Measurements from ENCODE around the gene SENP5. TPM values are rescaled to one million over a fixed set of nuclear protein-coding genes. Genes with fewer than 3 reads are reported as not detected.

SENP5 gene
- total RNA-seq, 2 donors from 2014 or later = 29.4 to 77.6 TPM

DNA sequence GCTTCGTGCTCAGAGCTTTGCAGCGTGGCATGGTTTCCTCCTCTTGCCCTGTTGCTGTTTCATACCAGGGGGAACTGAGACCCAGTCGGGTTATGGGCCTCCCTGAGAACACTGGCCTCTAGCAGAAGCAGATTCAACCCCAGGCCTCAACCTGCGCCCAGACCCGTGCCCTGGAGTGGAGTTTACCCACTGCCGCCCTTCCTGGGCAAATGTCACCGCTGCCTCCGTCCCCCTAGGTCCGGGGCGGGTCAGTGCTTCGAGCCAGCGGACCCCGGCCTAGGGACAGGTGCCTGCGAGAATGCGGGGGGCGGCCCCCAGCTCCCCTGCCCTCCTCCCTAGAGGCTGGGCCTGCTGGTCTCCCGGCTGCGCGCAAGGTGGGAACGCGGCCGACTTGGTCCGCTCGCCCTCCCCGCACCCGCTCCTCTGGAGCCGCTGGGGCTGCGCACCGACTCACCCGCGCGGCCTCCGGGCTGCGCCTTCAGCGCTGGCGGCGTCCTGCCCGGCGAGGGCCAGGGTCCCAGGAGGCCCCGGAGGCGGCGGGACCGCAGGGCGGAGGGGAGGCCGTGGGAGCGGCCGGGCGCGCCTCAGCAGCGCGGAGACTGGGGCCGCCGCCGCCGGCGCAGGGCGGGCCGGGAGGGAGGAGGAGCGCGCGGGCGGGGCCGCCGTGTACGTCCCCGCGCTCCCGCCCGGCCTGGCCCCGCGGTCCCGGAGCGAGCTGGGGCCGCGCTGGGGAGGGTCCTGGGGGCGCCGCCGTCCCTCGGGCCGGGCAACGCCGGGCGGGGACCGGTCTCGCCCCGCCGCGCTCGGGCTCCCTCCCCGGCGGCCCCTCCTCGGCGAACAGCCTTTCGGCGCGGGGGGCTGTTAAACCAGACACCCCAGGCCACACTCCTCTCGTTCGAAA lies 100.8 kb downstream of the SENP5 start, which contains the start of gene PIGZ:
PIGZ (minus strand) TSS at position 601 of the 901 bp plus-strand sequence. CDS start 16,802 bp downstream, outside the sequence.
- Histone ChIP-seq H3K9me3 (no peaks in the 10 kb centered on the region), H3K36me3 (no peaks in the 10 kb centered on the region), H3K27me3 (replicated peaks; ENCODE audit: insufficient read depth) (no peaks in the 10 kb centered on the region), H3K4me1 (ENCODE audit: control insufficient read depth in 1 of 2, low read depth in 2 of 2) (peaks cover 7% of the 10 kb centered on the region in 2 donors), H3K27ac (peak within 1 kb of the TSS; percentile 41 to 47), H3K4me3 (peak within 1 kb of the TSS; percentile 97)
- TF ChIP-seq, protein P1, sequence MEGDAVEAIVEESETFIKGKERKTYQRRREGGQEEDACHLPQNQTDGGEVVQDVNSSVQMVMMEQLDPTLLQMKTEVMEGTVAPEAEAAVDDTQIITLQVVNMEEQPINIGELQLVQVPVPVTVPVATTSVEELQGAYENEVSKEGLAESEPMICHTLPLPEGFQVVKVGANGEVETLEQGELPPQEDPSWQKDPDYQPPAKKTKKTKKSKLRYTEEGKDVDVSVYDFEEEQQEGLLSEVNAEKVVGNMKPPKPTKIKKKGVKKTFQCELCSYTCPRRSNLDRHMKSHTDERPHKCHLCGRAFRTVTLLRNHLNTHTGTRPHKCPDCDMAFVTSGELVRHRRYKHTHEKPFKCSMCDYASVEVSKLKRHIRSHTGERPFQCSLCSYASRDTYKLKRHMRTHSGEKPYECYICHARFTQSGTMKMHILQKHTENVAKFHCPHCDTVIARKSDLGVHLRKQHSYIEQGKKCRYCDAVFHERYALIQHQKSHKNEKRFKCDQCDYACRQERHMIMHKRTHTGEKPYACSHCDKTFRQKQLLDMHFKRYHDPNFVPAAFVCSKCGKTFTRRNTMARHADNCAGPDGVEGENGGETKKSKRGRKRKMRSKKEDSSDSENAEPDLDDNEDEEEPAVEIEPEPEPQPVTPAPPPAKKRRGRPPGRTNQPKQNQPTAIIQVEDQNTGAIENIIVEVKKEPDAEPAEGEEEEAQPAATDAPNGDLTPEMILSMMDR (IDR thresholded peaks at IDR 0.05) = no peak
- ATAC-seq (ENCODE audit: insufficient number of reproducible peaks, low FRiP score, low read depth) (peak; percentile 29), DNase-seq (ENCODE audit: low spot score) (no peak)

DNA sequence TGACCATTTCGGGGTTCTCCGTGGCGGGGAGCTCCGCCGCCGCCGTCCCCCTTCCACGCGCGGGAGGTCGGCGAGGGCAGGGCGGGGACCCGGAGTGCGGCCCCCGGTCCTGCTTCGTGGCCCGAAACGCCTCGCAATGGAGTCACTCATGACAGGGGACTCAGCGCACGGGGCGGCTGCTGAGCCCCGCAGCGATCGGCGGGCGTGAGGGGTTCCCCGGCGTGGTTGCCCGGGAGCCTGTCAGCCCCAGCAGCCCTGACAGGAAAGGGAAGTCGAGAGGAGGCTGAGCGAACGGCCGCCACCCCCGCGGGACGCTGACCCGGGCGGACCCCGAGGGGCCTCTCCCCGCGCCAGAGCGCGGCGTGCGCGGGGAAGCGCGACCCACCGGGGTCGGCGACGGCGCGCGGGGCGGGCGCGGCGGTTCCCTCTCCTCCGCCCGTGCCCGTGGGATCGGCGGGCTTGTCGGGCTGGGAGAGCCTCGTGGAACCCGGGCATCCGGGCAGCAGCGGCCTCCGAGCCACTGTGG lies 101.5 kb downstream of the SENP5 start:
- Histone ChIP-seq H3K36me3 (no peaks in the 10 kb centered on the region), H3K4me1 (ENCODE audit: control insufficient read depth in 1 of 2, low read depth in 2 of 2) (peaks cover 7% of the 10 kb centered on the region in 2 donors), H3K27me3 (replicated peaks; ENCODE audit: insufficient read depth) (no peaks in the 10 kb centered on the region), H3K27ac (peak overlapping the region; percentile 41 to 47), H3K4me3 (peak overlapping the region; percentile 97), H3K9me3 (no peaks in the 10 kb centered on the region)
- no peak for ATAC-seq (ENCODE audit: insufficient number of reproducible peaks, low FRiP score, low read depth)
- no peak for DNase-seq (ENCODE audit: low spot score)
- TF ChIP-seq, protein P1 (IDR thresholded peaks at IDR 0.05) = no peak

DNA sequence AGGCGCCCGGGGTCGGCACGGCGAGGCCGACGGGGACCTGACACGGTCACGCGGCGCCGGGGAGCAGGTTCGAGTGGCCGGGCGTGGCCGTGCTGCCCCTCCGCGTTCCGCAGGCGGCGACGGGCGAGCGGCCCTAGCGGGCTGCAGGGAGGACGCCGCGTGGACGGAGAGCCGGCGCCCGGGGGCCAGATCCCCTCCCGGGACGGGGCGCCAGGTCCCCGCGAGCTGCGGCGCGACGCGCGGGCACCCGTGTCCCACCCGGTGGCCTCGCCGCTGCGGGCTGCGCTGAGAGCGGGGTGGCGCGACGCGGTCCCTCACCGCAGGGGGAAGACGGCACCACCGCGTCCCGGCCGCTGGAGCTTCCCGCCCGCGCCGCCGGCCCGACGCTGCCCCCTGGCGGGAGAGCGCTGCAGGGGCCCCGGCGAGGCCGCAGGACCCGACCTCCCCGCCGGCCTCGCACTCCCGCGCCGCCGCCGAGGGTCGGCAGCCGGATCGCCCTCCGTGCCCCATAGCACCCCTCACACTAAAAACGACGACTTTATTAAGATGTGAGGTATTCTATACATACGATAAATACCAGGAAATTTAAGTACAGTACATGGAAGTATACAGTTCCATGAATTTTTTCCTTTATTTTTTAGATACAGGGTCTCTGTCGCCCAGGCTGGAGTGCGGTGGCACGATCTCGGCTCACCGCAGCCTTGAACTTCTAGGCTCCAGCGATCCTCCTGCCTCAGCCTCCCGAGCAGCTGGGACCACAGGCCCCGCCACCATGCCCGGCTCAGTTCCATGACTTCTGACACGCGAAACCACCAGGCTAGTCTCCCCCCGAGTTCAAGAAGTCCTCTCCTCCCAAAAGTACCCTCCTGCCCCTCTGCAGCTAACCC lies 102.2 kb downstream of the SENP5 start:
- Histone ChIP-seq H3K9me3 (no peaks in the 10 kb centered on the region), H3K4me3 (peak overlapping the region; percentile 97), H3K36me3 (no peaks in the 10 kb centered on the region), H3K27ac (peak overlapping the region; percentile 41 to 47), H3K27me3 (replicated peaks; ENCODE audit: insufficient read depth) (no peaks in the 10 kb centered on the region), H3K4me1 (ENCODE audit: control insufficient read depth in 1 of 2, low read depth in 2 of 2) (peaks cover 7% of the 10 kb centered on the region in 2 donors)
- ATAC-seq (ENCODE audit: insufficient number of reproducible peaks, low FRiP score, low read depth) = peak; percentile 70
- TF ChIP-seq, protein P1 (IDR thresholded peaks at IDR 0.05) = peak; percentile 64
- DNase-seq (ENCODE audit: low spot score) = no peak

DNA sequence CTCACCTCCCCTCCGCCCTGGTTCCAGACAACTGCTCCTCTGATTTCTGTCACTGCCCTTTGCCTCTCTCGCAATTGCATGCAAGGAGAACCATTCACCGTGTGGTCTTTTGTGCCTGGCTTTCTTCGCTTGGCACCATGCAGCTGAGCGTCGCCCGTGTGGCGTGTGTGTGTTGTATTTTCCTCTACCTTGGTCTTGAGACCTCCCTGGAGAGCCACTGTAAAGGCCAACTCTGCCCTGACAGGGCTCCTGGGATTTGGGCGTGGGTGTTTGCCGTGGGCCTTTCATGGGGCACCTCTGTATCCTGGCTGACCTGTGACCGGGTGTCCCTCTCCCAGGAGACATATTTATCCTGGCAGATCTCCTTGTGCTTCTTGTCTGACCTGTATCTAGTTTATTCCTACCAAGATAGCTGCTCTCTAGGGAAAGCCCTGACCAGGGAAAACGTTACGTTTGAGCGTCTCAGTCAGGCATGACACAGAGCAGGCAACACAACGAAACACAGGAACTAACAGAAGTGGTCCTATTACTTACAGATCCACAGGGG lies 102.9 kb downstream of the SENP5 start:
- Histone ChIP-seq H3K36me3 (no peaks in the 10 kb centered on the region), H3K4me1 (ENCODE audit: control insufficient read depth in 1 of 2, low read depth in 2 of 2) (peaks cover 7% of the 10 kb centered on the region in 2 donors), H3K27ac (no peak overlapping the region), H3K4me3 (no peak overlapping the region), H3K27me3 (replicated peaks; ENCODE audit: insufficient read depth) (no peaks in the 10 kb centered on the region), H3K9me3 (no peaks in the 10 kb centered on the region)
- DNase-seq (ENCODE audit: low spot score) (no peak), ATAC-seq (ENCODE audit: insufficient number of reproducible peaks, low FRiP score, low read depth) (no peak)
- TF ChIP-seq, protein P1 (IDR thresholded peaks at IDR 0.05) = no peak

Measured in thoracic aorta (tissue), 2 donors.